IMR-90 (cell line): ENCODE results near the gene CXADR. TPM values are rescaled to one million over a fixed set of nuclear protein-coding genes. Genes with fewer than 3 reads are reported as not detected.

Experiments used
- ATAC-seq: fragments of 200-7000 bp; cut with Tn5 transposase; 2 replicates; pipeline ENCODE4 v1.9.1; 2020; ENCODE audit warnings: low read depth, mild to moderate bottlenecking, moderate library complexity
- BruUV-seq: library from RNA; stranded (reverse); fragments of 400-500 nt; replicated peaks from 2 replicates; lab custom pipeline; 2021; lab: Mats Ljungman, UMichigan
- CTCF ChIA-PET: fragments of 300-600 bp; formaldehyde crosslinking; extraction: SDS; loops from one replicate; lab custom pipeline; 2021; ENCODE audit warnings: antibody characterized with exemption; lab: Yijun Ruan, JAX
- POLR2A ChIA-PET: fragments of 300-600 bp; sonication (Branson Sonifier 250); formaldehyde crosslinking; loops from one replicate; lab custom pipeline; 2022; ENCODE audit warnings: antibody characterized with exemption; ENCODE audit not compliant: unreplicated experiment; lab: Charles Lee
- DNase-seq: peaks from one replicate; pipeline ENCODE4 v3.0.0; 2013
- H2AFZ ChIP-seq: replicated peaks from 2 replicates; pipeline ENCODE3; 2013; ENCODE audit warnings: low read length, mild to moderate bottlenecking; ENCODE audit not compliant: poor library complexity
- H2AK5ac ChIP-seq: 2 replicates; pipeline ENCODE4 v1.6.1; 2013; ENCODE audit warnings: low read depth, low read length, inconsistent platforms
- H2AK9ac ChIP-seq: replicated peaks from 2 replicates; pipeline ENCODE3; 2013; ENCODE audit warnings: mild to moderate bottlenecking, low read depth, low read length, moderate library complexity; ENCODE audit not compliant: poor library complexity
- H2BK120ac ChIP-seq: 2 replicates; pipeline ENCODE4 v1.6.1; 2013; ENCODE audit warnings: low read depth, low read length, inconsistent platforms
- H2BK15ac ChIP-seq: 3 replicates; pipeline ENCODE4 v1.6.1; 2013; ENCODE audit warnings: low read depth, low read length, inconsistent platforms
- H2BK20ac ChIP-seq: 2 replicates; pipeline ENCODE4 v1.6.1; 2013; ENCODE audit warnings: low read depth, mild to moderate bottlenecking, inconsistent platforms, low read length, moderate library complexity
- H2BK5ac ChIP-seq: 2 replicates; pipeline ENCODE4 v1.6.1; 2013; ENCODE audit warnings: mild to moderate bottlenecking, low read depth, low read length, inconsistent platforms; ENCODE audit not compliant: poor library complexity, severe bottlenecking
- H3K14ac ChIP-seq: replicated peaks from 2 replicates; pipeline ENCODE4 v1.6.1; 2013; ENCODE audit warnings: low read depth, low read length, inconsistent platforms
- H3K18ac ChIP-seq: 2 replicates; pipeline ENCODE4 v1.6.1; 2013; ENCODE audit warnings: low read depth, low read length, control low read depth
- H3K23ac ChIP-seq: 2 replicates; pipeline ENCODE4 v1.6.1; 2013; ENCODE audit warnings: low read depth, low read length, inconsistent platforms
- H3K27ac ChIP-seq: 2 replicates; pipeline ENCODE4 v1.5.1; 2013; ENCODE audit warnings: mild to moderate bottlenecking, control low read depth, low read length; ENCODE audit not compliant: insufficient read depth
- H3K27me3 ChIP-seq: 2 replicates; pipeline ENCODE4 v1.6.1; 2013; ENCODE audit warnings: low read length; ENCODE audit not compliant: control insufficient read depth, insufficient read depth
- H3K36me3 ChIP-seq: 2 replicates; pipeline ENCODE4 v1.6.1; 2013; ENCODE audit warnings: low read length, mixed read lengths; ENCODE audit not compliant: control insufficient read depth, insufficient read depth
- H3K4ac ChIP-seq: 2 replicates; pipeline ENCODE4 v1.6.1; 2013; ENCODE audit warnings: low read depth, low read length, inconsistent platforms
- H3K4me1 ChIP-seq: 2 replicates; pipeline ENCODE4 v1.6.1; 2013; ENCODE audit warnings: low read length, mixed read lengths; ENCODE audit not compliant: control insufficient read depth, insufficient read depth
- H3K4me2 ChIP-seq: 2 replicates; pipeline ENCODE4 v1.6.1; 2013; ENCODE audit warnings: low read depth, mild to moderate bottlenecking, control low read depth, low read length, moderate library complexity
- H3K4me3 ChIP-seq: 2 replicates; pipeline ENCODE4 v1.5.1; 2013; ENCODE audit warnings: low read depth, mild to moderate bottlenecking, control low read depth, low read length, moderate library complexity; ENCODE audit not compliant: insufficient read depth
- H3K56ac ChIP-seq: 2 replicates; pipeline ENCODE4 v1.6.1; 2013; ENCODE audit warnings: low read length, inconsistent platforms; ENCODE audit not compliant: insufficient read depth; ENCODE audit errors: extremely low read depth
- H3K79me1 ChIP-seq, 2 experiments: 2 replicates each; pipeline ENCODE4 v1.6.1; 2013; ENCODE audit warnings: low read length in 2 of 2, inconsistent platforms in 1 of 2, low read depth in 1 of 2
- H3K9ac ChIP-seq: 2 replicates; pipeline ENCODE4 v1.6.1; 2013; ENCODE audit warnings: low read depth, low read length, control low read depth
- H3K9me1 ChIP-seq: 2 replicates; pipeline ENCODE4 v1.6.1; 2013; ENCODE audit warnings: low read length, inconsistent platforms; ENCODE audit not compliant: insufficient read depth
- H3K9me3 ChIP-seq: 2 replicates; pipeline ENCODE4 v1.6.1; 2013; ENCODE audit warnings: low read length; ENCODE audit not compliant: control insufficient read depth, insufficient read depth
- H4K20me1 ChIP-seq: 2 replicates; pipeline ENCODE4 v1.6.1; 2013; ENCODE audit warnings: low read length, inconsistent platforms; ENCODE audit not compliant: insufficient read depth
- H4K5ac ChIP-seq: 2 replicates; pipeline ENCODE4 v1.6.1; 2013; ENCODE audit warnings: mild to moderate bottlenecking, low read depth, low read length, control low read depth
- H4K8ac ChIP-seq, 2 experiments: 2 replicates each; pipeline ENCODE4 v1.6.1; 2013; ENCODE audit warnings: low read depth in 2 of 2, low read length in 2 of 2, control low read depth in 1 of 2, inconsistent platforms in 1 of 2
- H4K91ac ChIP-seq: 2 replicates; pipeline ENCODE4 v1.6.1; 2013; ENCODE audit warnings: low read depth, low read length, inconsistent platforms; ENCODE audit not compliant: insufficient read depth
- CHD1 ChIP-seq: IDR thresholded peaks from 2 replicates; pipeline ENCODE4 v1.6.1; 2012; ENCODE audit warnings: low read depth, low read length, improper control_type of control experiment
- MAFK ChIP-seq: IDR thresholded peaks from 2 replicates; pipeline ENCODE4 v1.6.1; 2012; ENCODE audit warnings: low read depth, low read length, improper control_type of control experiment
- POLR2A ChIP-seq: IDR thresholded peaks from 2 replicates; pipeline ENCODE4 v1.6.1; 2012; ENCODE audit warnings: mild to moderate bottlenecking, low read depth, low read length
- SMC3 ChIP-seq: fragments of 150-350 bp; IDR thresholded peaks from 2 replicates; pipeline ENCODE4 v1.6.1; 2016; ENCODE audit warnings: low read depth, mild to moderate bottlenecking, antibody characterized with exemption, low read length, moderate library complexity
- WGBS, 2 experiments: methylation state at CpG; one replicate each; pipeline versions ENCODE4 v1.1.5 to v1.1.7; 2013; ENCODE audit warnings: missing lambda C conversion rate in 2 of 2; ENCODE audit not compliant: insufficient read length in 1 of 2; ENCODE audit errors: extremely low coverage in 2 of 2; 5-methylcytosine and 5-hydroxymethylcytosine counted together
- dilution Hi-C: fragments of 300-500 bp; cut with HindIII; formaldehyde crosslinking; loops from one replicate; pipeline ENCODE4 v1.14.3; 2018; ENCODE audit warnings: low sequenced_read_pairs; ENCODE audit not compliant: unreplicated experiment
- in situ Hi-C: fragments of 300-500 bp; cut with MboI; formaldehyde crosslinking; loops from 3 replicates; pipeline ENCODE4 v1.14.3; 2019; ENCODE audit warnings: low sequenced_read_pairs, inconsistent platforms, mixed read lengths
- intact Hi-C: fragments of 100-400 bp; cut with micrococcal nuclease; formaldehyde crosslinking; loops from 2 replicates; pipeline ENCODE4 v1.10.0; 2022
- polyA plus RNA-seq, 3 experiments: library from polyadenylated mRNA; depleted of rRNA; stranded (reverse); fragments of >200 nt; gene quantifications; 2 replicates each; pipeline ENCODE4 v1.2.3, GENCODE V29; 2012; ENCODE audit warnings: low replicate concordance in 1 of 3
- total RNA-seq: library from RNA; depleted of rRNA; stranded (reverse); fragments of >200 nt; gene quantifications from 2 replicates; pipeline ENCODE4 v1.2.3, GENCODE V29; 2012

The CXADR gene
- total and polyA plus RNA-seq, 2 of the 4 experiments (the other 2 are of a cell fraction), result 0.21 to 1.1 TPM

DNA sequence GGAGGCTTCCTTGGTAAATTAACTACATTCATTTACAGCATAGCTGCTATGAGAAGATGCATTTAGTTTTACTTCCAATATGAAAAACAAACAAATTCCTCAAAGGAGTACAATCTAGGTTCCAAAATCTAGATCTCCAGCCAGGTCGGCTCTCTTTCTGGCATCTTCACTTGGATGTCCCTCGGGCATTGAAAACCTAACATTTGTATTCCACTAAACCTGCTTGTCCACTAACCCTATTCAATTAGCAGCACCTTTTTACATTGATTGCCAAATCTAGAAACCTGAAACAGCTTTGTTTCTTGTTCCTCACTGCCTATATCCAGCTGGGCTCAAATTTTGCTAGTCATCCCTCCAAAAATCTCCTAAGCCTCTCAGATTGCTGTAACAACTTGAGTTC, 14.3 kb upstream of the CXADR start:
- no peak overlapping the region for H2BK20ac ChIP-seq
- H3K4ac ChIP-seq, result no peak overlapping the region
- no peaks in the 10 kb centered on the region for H3K36me3 ChIP-seq
- no peaks in the 10 kb centered on the region for H3K9me3 ChIP-seq
- H2AFZ ChIP-seq, result no peak overlapping the region
- H3K18ac ChIP-seq, result no peak overlapping the region
- intact Hi-C loops, result loop anchor here (10.0 kb wide), 1 partner anchor 346 kb away; no protein-coding TSS in a partner anchor
- H3K56ac ChIP-seq, result no peak overlapping the region
- H4K20me1 ChIP-seq, result no peaks in the 10 kb centered on the region
- BruUV-seq, result no TSS peak
- ATAC-seq, result no peak
- no peak overlapping the region for H2AK9ac ChIP-seq
- no peak overlapping the region for H4K5ac ChIP-seq
- no peak overlapping the region for H3K23ac ChIP-seq
- POLR2A ChIA-PET, result no interaction called here
- H3K9me1 ChIP-seq, result no peaks in the 10 kb centered on the region
- H2BK120ac ChIP-seq, result no peak overlapping the region
- H4K8ac ChIP-seq, result no peak overlapping the region
- no peak overlapping the region for H3K4me3 ChIP-seq
- 100% methylated on average over 1 of the region's 2 CpGs; no CpG with 5 or more reads in 1 of the 2 experiments for WGBS, 2 experiments
- CTCF ChIA-PET, result interaction anchor here (0.7 kb wide), 1 partner anchor 11 kb away, joined by 4 read pairs; no protein-coding TSS in a partner anchor
- no peak overlapping the region for H2BK5ac ChIP-seq
- H2AK5ac ChIP-seq, result no peak overlapping the region
- no peak overlapping the region for H4K91ac ChIP-seq
- H3K27ac ChIP-seq, result no peak overlapping the region
- DNase-seq, result no peak
- no peak overlapping the region for H2BK15ac ChIP-seq
- no peak overlapping the region for H3K14ac ChIP-seq
- H3K27me3 ChIP-seq, result no peaks in the 10 kb centered on the region
- no peak overlapping the region for H3K9ac ChIP-seq
- no peaks in the 10 kb centered on the region for H3K79me1 ChIP-seq
- dilution Hi-C loops, result no loop called here
- TF ChIP-seq POLR2A (no peak), MAFK (no peak), SMC3 (no peak), CHD1 (no peak)
- H3K4me2 ChIP-seq, result no peak overlapping the region
- H3K4me1 ChIP-seq, result no peaks in the 10 kb centered on the region
- in situ Hi-C loops, result no loop called here
